ENCODE results near the gene LILRA6.

GRCh38 chr19:54245936-54246335 is 3.3 kb upstream of the LILRA6 start:
- TF ChIP-seq CTCF (IDR thresholded peaks at IDR 0.05), result no peak
- no peak for TF ChIP-seq POLR2AphosphoS5 (IDR thresholded peaks at IDR 0.05; ENCODE audit: low read depth, low read length)
